ENCODE measurements around the gene RRP1B.

DNA sequence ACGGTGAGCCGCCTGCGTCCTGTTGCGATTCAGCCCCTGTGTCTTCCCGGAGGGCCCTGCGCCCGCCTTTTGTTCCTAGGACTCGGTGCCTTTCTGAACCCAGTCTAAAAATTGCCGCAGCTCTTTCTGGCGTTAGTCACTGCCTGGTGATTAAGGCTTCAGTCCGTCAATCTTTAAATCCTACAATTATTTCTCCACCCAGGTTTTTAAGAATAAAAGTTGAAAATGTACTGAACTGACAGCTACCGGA, 43.4 kb downstream of the RRP1B start:
- no peak for TF ChIP-seq CHD4 (IDR thresholded peaks at IDR 0.05; ENCODE audit: borderline replicate concordance, low read length)
- TF ChIP-seq POLR2A (IDR thresholded peaks at IDR 0.05; ENCODE audit: insufficient read depth in 1 of 2, low read depth in 2 of 2, low read length in 2 of 2) = no peak
- no peak for TF ChIP-seq ZNF589 (CRISPR knock-in tag; conservative IDR thresholded peaks at IDR 0.05)
- TF ChIP-seq MAFK (conservative IDR thresholded peaks at IDR 0.05 in 1 of 2, IDR thresholded peaks at IDR 0.05 in 1 of 2; ENCODE audit: low read length in 2 of 2) = no peak
- TF ChIP-seq, protein P1, sequence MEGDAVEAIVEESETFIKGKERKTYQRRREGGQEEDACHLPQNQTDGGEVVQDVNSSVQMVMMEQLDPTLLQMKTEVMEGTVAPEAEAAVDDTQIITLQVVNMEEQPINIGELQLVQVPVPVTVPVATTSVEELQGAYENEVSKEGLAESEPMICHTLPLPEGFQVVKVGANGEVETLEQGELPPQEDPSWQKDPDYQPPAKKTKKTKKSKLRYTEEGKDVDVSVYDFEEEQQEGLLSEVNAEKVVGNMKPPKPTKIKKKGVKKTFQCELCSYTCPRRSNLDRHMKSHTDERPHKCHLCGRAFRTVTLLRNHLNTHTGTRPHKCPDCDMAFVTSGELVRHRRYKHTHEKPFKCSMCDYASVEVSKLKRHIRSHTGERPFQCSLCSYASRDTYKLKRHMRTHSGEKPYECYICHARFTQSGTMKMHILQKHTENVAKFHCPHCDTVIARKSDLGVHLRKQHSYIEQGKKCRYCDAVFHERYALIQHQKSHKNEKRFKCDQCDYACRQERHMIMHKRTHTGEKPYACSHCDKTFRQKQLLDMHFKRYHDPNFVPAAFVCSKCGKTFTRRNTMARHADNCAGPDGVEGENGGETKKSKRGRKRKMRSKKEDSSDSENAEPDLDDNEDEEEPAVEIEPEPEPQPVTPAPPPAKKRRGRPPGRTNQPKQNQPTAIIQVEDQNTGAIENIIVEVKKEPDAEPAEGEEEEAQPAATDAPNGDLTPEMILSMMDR (CRISPR knock-in tag; IDR thresholded peaks at IDR 0.05) = no peak
- TF ChIP-seq TBL1XR1 (IDR thresholded peaks at IDR 0.05; ENCODE audit: borderline replicate concordance, low read length, partially characterized antibody) = no peak
- TF ChIP-seq PHF5A (CRISPR knock-in tag; IDR thresholded peaks at IDR 0.05; ENCODE audit: low read depth, unreplicated experiment) = no peak
- no peak for TF ChIP-seq TCF7L2 (IDR thresholded peaks at IDR 0.05; ENCODE audit: low read depth, low read length)
- TF ChIP-seq ZNF121 (CRISPR knock-in tag; IDR thresholded peaks at IDR 0.05) = no peak
- TF ChIP-seq ZBTB7A (CRISPR knock-in tag; IDR thresholded peaks at IDR 0.05) = no peak
- TF ChIP-seq, protein P2, sequence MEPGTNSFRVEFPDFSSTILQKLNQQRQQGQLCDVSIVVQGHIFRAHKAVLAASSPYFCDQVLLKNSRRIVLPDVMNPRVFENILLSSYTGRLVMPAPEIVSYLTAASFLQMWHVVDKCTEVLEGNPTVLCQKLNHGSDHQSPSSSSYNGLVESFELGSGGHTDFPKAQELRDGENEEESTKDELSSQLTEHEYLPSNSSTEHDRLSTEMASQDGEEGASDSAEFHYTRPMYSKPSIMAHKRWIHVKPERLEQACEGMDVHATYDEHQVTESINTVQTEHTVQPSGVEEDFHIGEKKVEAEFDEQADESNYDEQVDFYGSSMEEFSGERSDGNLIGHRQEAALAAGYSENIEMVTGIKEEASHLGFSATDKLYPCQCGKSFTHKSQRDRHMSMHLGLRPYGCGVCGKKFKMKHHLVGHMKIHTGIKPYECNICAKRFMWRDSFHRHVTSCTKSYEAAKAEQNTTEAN (CRISPR knock-in tag; conservative IDR thresholded peaks at IDR 0.05) = no peak
